Stomach smooth muscle (tissue), 2 donors: ENCODE measurements around the gene ZFPM1.
A peak's percentile ranks its signal among the peaks of the same experiment; 100 is the strongest.

Experiments
- H3K27ac ChIP-seq: one replicate; pipeline ENCODE4 v1.7.0; 2013; ENCODE audit warnings: mild to moderate bottlenecking, low read length, inconsistent platforms
- H3K27me3 ChIP-seq, 2 donors: one replicate each; pipeline ENCODE4 v1.7.0; 2013; ENCODE audit warnings: low read length in 2 of 2; ENCODE audit not compliant: insufficient read depth in 2 of 2, control insufficient read depth in 1 of 2
- H3K36me3 ChIP-seq, 2 donors: one replicate each; pipeline ENCODE4 v1.7.0; 2013; ENCODE audit warnings: low read length in 2 of 2; ENCODE audit not compliant: control insufficient read depth in 2 of 2, insufficient read depth in 2 of 2
- H3K4me1 ChIP-seq: one replicate; pipeline ENCODE4 v1.7.0; 2013; ENCODE audit warnings: low read length; ENCODE audit not compliant: control insufficient read depth, insufficient read depth
- H3K4me3 ChIP-seq, 2 donors: one replicate each; pipeline ENCODE4 v1.7.0; 2013; ENCODE audit warnings: low read length in 2 of 2
- H3K9ac ChIP-seq, 2 donors: one replicate each; pipeline ENCODE4 v1.7.0; 2013; ENCODE audit warnings: low read length in 2 of 2, mild to moderate bottlenecking in 1 of 2
- H3K9me3 ChIP-seq, 2 donors: one replicate each; pipeline ENCODE4 v1.7.0; 2013; ENCODE audit warnings: low read length in 2 of 2; ENCODE audit not compliant: control insufficient read depth in 2 of 2
- donor health status: healthy.
- donor health status: Pancreatic carcinoma.

Gene ZFPM1

GRCh38 chr16:88452482-88453216 lies 431 bp upstream of the ZFPM1 start:
- Histone ChIP-seq H3K4me3 (peak overlapping the region; percentile 51 to 72), H3K36me3 (no peaks in the 10 kb centered on the region), H3K9ac (peak overlapping the region in 1 of 2 donors; percentile 44), H3K9me3 (no peaks in the 10 kb centered on the region), H3K4me1 (peaks cover 34% of the 10 kb centered on the region), H3K27ac (no peak overlapping the region), H3K27me3 (peaks cover 23 to 36% of the 10 kb centered on the region in 2 donors)

- no peaks in the 10 kb centered on the region for H3K9me3 ChIP-seq
- H3K9ac ChIP-seq = no peak overlapping the region
- H3K27me3 ChIP-seq = peaks cover 26 to 48% of the 10 kb centered on the region in 2 donors
- no peak overlapping the region for H3K27ac ChIP-seq
- peaks cover 34% of the 10 kb centered on the region for H3K4me1 ChIP-seq
- no peaks in the 10 kb centered on the region for H3K36me3 ChIP-seq
- peak overlapping the region; percentile 13 to 71 for H3K4me3 ChIP-seq
Observed at GRCh38 chr16:88453611-88454522, 787 bp downstream of the ZFPM1 start.

GRCh38 chr16:88454523-88454947 lies 1.5 kb downstream of the ZFPM1 start:
- Histone ChIP-seq H3K9ac (no peak overlapping the region), H3K4me1 (peaks cover 34% of the 10 kb centered on the region), H3K27me3 (peaks cover 26 to 52% of the 10 kb centered on the region in 2 donors), H3K4me3 (peak overlapping the region; percentile 71), H3K36me3 (no peaks in the 10 kb centered on the region), H3K27ac (no peak overlapping the region), H3K9me3 (no peaks in the 10 kb centered on the region)

GRCh38 chr16:88455610-88456355 lies 2.7 kb downstream of the ZFPM1 start:
- peaks cover 34% of the 10 kb centered on the region for H3K4me1 ChIP-seq
- H3K9ac ChIP-seq = peak overlapping the region in 1 of 2 donors; percentile 53
- H3K4me3 ChIP-seq = peak overlapping the region; percentile 56 to 71
- peaks cover 28 to 61% of the 10 kb centered on the region in 2 donors for H3K27me3 ChIP-seq
- no peaks in the 10 kb centered on the region for H3K36me3 ChIP-seq
- no peaks in the 10 kb centered on the region for H3K9me3 ChIP-seq
- H3K27ac ChIP-seq = no peak overlapping the region

- H3K4me1 ChIP-seq = peaks cover 34% of the 10 kb centered on the region
- H3K4me3 ChIP-seq = peak overlapping the region; percentile 56 to 71
- no peaks in the 10 kb centered on the region for H3K36me3 ChIP-seq
Observed at GRCh38 chr16:88456356-88457292, 3.5 kb downstream of the ZFPM1 start.

GRCh38 chr16:88458039-88458772 lies 5.1 kb downstream of the ZFPM1 start:
- Histone ChIP-seq H3K27me3 (peaks cover 33 to 71% of the 10 kb centered on the region in 2 donors), H3K36me3 (no peaks in the 10 kb centered on the region), H3K9ac (no peak overlapping the region), H3K9me3 (no peaks in the 10 kb centered on the region), H3K4me3 (no peak overlapping the region), H3K4me1 (peaks cover 32% of the 10 kb centered on the region), H3K27ac (no peak overlapping the region)

More at GRCh38 chr16:88456356-88457292, 3.5 kb downstream of the ZFPM1 start:
- Histone ChIP-seq H3K9ac (no peak overlapping the region), H3K9me3 (no peaks in the 10 kb centered on the region), H3K27ac (no peak overlapping the region), H3K27me3 (peaks cover 30 to 61% of the 10 kb centered on the region in 2 donors)

GRCh38 chr16:88458773-88459235 lies 5.7 kb downstream of the ZFPM1 start:
- Histone ChIP-seq H3K27me3 (peaks cover 35 to 71% of the 10 kb centered on the region in 2 donors), H3K4me3 (no peak overlapping the region), H3K9me3 (no peaks in the 10 kb centered on the region), H3K27ac (no peak overlapping the region), H3K9ac (no peak overlapping the region), H3K4me1 (peaks cover 30% of the 10 kb centered on the region), H3K36me3 (no peaks in the 10 kb centered on the region)

- H3K4me3 ChIP-seq = no peak overlapping the region
- peaks cover 23% of the 10 kb centered on the region for H3K4me1 ChIP-seq
- no peak overlapping the region for H3K27ac ChIP-seq
- no peaks in the 10 kb centered on the region for H3K36me3 ChIP-seq
- no peak overlapping the region for H3K9ac ChIP-seq
- H3K27me3 ChIP-seq = peaks cover 31 to 64% of the 10 kb centered on the region in 2 donors
- no peaks in the 10 kb centered on the region for H3K9me3 ChIP-seq
Observed at GRCh38 chr16:88459366-88460073, 6.4 kb downstream of the ZFPM1 start.
